Measurements from ENCODE around the gene C5orf46. TPM values are rescaled to one million over a fixed set of nuclear protein-coding genes. Genes with fewer than 3 reads are reported as not detected.

Gene C5orf46
- total and polyA plus RNA-seq, 9 of the 15 experiments (the other 6 are each of a cell fraction or from before 2014, with no cell fraction given): not detected

- TF ChIP-seq SNIP1 (IDR thresholded peaks at IDR 0.05; ENCODE audit: low read depth) (no peak), ZNF507 (tag; conservative IDR thresholded peaks at IDR 0.05) (no peak), RHOXF2B (CRISPR knock-in tag; conservative IDR thresholded peaks at IDR 0.05) (no peak), RBM25 (IDR thresholded peaks at IDR 0.05; ENCODE audit: low read depth, low read length, severe bottlenecking) (no peak), HBP1 (CRISPR knock-in tag; IDR thresholded peaks at IDR 0.05) (no peak)
- TF ChIP-seq, protein P1, sequence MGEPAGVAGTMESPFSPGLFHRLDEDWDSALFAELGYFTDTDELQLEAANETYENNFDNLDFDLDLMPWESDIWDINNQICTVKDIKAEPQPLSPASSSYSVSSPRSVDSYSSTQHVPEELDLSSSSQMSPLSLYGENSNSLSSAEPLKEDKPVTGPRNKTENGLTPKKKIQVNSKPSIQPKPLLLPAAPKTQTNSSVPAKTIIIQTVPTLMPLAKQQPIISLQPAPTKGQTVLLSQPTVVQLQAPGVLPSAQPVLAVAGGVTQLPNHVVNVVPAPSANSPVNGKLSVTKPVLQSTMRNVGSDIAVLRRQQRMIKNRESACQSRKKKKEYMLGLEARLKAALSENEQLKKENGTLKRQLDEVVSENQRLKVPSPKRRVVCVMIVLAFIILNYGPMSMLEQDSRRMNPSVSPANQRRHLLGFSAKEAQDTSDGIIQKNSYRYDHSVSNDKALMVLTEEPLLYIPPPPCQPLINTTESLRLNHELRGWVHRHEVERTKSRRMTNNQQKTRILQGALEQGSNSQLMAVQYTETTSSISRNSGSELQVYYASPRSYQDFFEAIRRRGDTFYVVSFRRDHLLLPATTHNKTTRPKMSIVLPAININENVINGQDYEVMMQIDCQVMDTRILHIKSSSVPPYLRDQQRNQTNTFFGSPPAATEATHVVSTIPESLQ (CRISPR knock-in tag; IDR thresholded peaks at IDR 0.05): no peak
- TF ChIP-seq, protein P2, sequence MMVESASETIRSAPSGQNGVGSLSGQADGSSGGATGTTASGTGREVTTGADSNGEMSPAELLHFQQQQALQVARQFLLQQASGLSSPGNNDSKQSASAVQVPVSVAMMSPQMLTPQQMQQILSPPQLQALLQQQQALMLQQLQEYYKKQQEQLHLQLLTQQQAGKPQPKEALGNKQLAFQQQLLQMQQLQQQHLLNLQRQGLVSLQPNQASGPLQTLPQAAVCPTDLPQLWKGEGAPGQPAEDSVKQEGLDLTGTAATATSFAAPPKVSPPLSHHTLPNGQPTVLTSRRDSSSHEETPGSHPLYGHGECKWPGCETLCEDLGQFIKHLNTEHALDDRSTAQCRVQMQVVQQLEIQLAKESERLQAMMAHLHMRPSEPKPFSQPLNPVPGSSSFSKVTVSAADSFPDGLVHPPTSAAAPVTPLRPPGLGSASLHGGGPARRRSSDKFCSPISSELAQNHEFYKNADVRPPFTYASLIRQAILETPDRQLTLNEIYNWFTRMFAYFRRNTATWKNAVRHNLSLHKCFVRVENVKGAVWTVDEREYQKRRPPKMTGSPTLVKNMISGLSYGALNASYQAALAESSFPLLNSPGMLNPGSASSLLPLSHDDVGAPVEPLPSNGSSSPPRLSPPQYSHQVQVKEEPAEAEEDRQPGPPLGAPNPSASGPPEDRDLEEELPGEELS (CRISPR knock-in tag; IDR thresholded peaks at IDR 0.05; ENCODE audit: borderline replicate concordance): no peak
- TF ChIP-seq, protein P3, sequence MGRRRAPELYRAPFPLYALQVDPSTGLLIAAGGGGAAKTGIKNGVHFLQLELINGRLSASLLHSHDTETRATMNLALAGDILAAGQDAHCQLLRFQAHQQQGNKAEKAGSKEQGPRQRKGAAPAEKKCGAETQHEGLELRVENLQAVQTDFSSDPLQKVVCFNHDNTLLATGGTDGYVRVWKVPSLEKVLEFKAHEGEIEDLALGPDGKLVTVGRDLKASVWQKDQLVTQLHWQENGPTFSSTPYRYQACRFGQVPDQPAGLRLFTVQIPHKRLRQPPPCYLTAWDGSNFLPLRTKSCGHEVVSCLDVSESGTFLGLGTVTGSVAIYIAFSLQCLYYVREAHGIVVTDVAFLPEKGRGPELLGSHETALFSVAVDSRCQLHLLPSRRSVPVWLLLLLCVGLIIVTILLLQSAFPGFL (CRISPR knock-in tag; IDR thresholded peaks at IDR 0.05): no peak
Observed at GRCh38 chr5:147893820-147894219, 12.5 kb downstream of the C5orf46 start (continued).
